ENCODE data around the gene RBM25. TPM values are rescaled to one million over a fixed set of nuclear protein-coding genes. Genes with fewer than 3 reads are reported as not detected.

RBM25 gene

Small RNA genes lying within 50 kb of the gene (small RNA-seq; reads per million reads assigned to genes)
- gene RN7SL586P (ENCODE audit: low read depth): not detected

Data from mesenchymal stem cell (in vitro differentiated cells and primary cell).